ENCODE data around the gene CACFD1. TPM values are rescaled to one million over a fixed set of nuclear protein-coding genes. Genes with fewer than 3 reads are reported as not detected.

The CACFD1 gene
- total RNA-seq, 1 experiment from 2014 or later: 27.0 TPM

- no peaks in the 10 kb centered on the region for H3K27me3 ChIP-seq (replicated peaks; ENCODE audit: control insufficient read depth, insufficient read depth, low read length)
- H3K36me3 ChIP-seq (ENCODE audit: control insufficient read depth, insufficient read depth, low read length): no peaks in the 10 kb centered on the region
- H3K9me3 Mint-ChIP-seq (ENCODE audit: unreplicated experiment): no peaks in the 10 kb centered on the region
- no peak overlapping the region for H3K4me3 Mint-ChIP-seq (ENCODE audit: unreplicated experiment)
- H3K27me3 Mint-ChIP-seq (ENCODE audit: insufficient read depth, unreplicated experiment): no peaks in the 10 kb centered on the region
- CTCF ChIA-PET: interaction anchor here (1.0 kb wide), 1 partner anchor 29 kb away, joined by 4 read pairs; the partner anchor contains the start of gene CACFD1
- no peak for TF ChIP-seq CTCF (IDR thresholded peaks at IDR 0.05; ENCODE audit: insufficient read depth in 1 of 2, low read depth in 1 of 2, low read length in 1 of 2, severe bottlenecking in 1 of 2, unreplicated experiment in 1 of 2)
- no peak overlapping the region for H3K27ac Mint-ChIP-seq (ENCODE audit: unreplicated experiment)
- intact Hi-C loops (cut with micrococcal nuclease; ENCODE audit: unreplicated experiment): no loop called here
- no TSS peak for BruUV-seq (replicated peaks)
- no peak for DNase-seq
- H3K4me1 Mint-ChIP-seq (ENCODE audit: low read depth, unreplicated experiment): no peaks in the 10 kb centered on the region
- H3K36me3 Mint-ChIP-seq (ENCODE audit: insufficient read depth, unreplicated experiment): no peaks in the 10 kb centered on the region
- POLR2A ChIA-PET: interaction anchor here (0.5 kb wide), 1 partner anchor 29 kb away, joined by 3 read pairs; no protein-coding TSS in a partner anchor
- H3K9me3 ChIP-seq: no peaks in the 10 kb centered on the region
- peaks cover 7% of the 10 kb centered on the region; the same call in 1 of the 2 replicates for H3K4me1 ChIP-seq
- H3K4me3 ChIP-seq (ENCODE audit: low read depth, low read length): no peak overlapping the region
Measured at GRCh38 chr9:133430244-133430643, 29.5 kb upstream of the CACFD1 start.

- no peaks in the 10 kb centered on the region for H3K27me3 ChIP-seq (replicated peaks; ENCODE audit: control insufficient read depth, insufficient read depth, low read length)
- H3K9me3 ChIP-seq: no peaks in the 10 kb centered on the region
- no peak overlapping the region for H3K4me3 ChIP-seq (ENCODE audit: low read depth, low read length)
- DNase-seq: no peak
- no peak for TF ChIP-seq CTCF (IDR thresholded peaks at IDR 0.05; ENCODE audit: insufficient read depth in 1 of 2, low read depth in 1 of 2, low read length in 1 of 2, severe bottlenecking in 1 of 2, unreplicated experiment in 1 of 2)
- ChIA-PET CTCF (no interaction called here), POLR2A (no interaction called here)
- H3K9me3 Mint-ChIP-seq (ENCODE audit: unreplicated experiment): no peaks in the 10 kb centered on the region
- no TSS peak for BruUV-seq (replicated peaks)
- no peak overlapping the region for H3K27ac Mint-ChIP-seq (ENCODE audit: unreplicated experiment)
- no peaks in the 10 kb centered on the region for H3K27me3 Mint-ChIP-seq (ENCODE audit: insufficient read depth, unreplicated experiment)
- H3K4me3 Mint-ChIP-seq (ENCODE audit: unreplicated experiment): no peak overlapping the region
- H3K36me3 Mint-ChIP-seq (ENCODE audit: insufficient read depth, unreplicated experiment): no peaks in the 10 kb centered on the region
- intact Hi-C loops (cut with micrococcal nuclease; ENCODE audit: unreplicated experiment): no loop called here
- H3K4me1 Mint-ChIP-seq (ENCODE audit: low read depth, unreplicated experiment): no peaks in the 10 kb centered on the region
- no peaks in the 10 kb centered on the region for H3K36me3 ChIP-seq (ENCODE audit: control insufficient read depth, insufficient read depth, low read length)
- no peaks in the 10 kb centered on the region for H3K4me1 ChIP-seq
Measured at GRCh38 chr9:133433351-133433843, 26.4 kb upstream of the CACFD1 start.

GRCh38 chr9:133436681-133437080 is 23.1 kb upstream of the CACFD1 start:
- Histone ChIP-seq H3K9me3 (no peaks in the 10 kb centered on the region), H3K4me1 (no peaks in the 10 kb centered on the region), H3K36me3 (ENCODE audit: control insufficient read depth, insufficient read depth, low read length) (no peaks in the 10 kb centered on the region), H3K4me3 (ENCODE audit: low read depth, low read length) (no peak overlapping the region), H3K27me3 (replicated peaks; ENCODE audit: control insufficient read depth, insufficient read depth, low read length) (no peaks in the 10 kb centered on the region)
- Mint-ChIP-seq H3K27ac (ENCODE audit: unreplicated experiment) (no peak overlapping the region), H3K9me3 (ENCODE audit: unreplicated experiment) (no peaks in the 10 kb centered on the region), H3K4me1 (ENCODE audit: low read depth, unreplicated experiment) (no peaks in the 10 kb centered on the region), H3K27me3 (ENCODE audit: insufficient read depth, unreplicated experiment) (no peaks in the 10 kb centered on the region), H3K4me3 (ENCODE audit: unreplicated experiment) (no peak overlapping the region), H3K36me3 (ENCODE audit: insufficient read depth, unreplicated experiment) (no peaks in the 10 kb centered on the region)
- no peak for DNase-seq
- TF ChIP-seq CTCF (IDR thresholded peaks at IDR 0.05; ENCODE audit: insufficient read depth in 1 of 2, low read depth in 1 of 2, low read length in 1 of 2, severe bottlenecking in 1 of 2, unreplicated experiment in 1 of 2): no peak
- intact Hi-C loops (cut with micrococcal nuclease; ENCODE audit: unreplicated experiment): no loop called here
- no TSS peak for BruUV-seq (replicated peaks)
- ChIA-PET POLR2A (no interaction called here), CTCF (no interaction called here)
